Lower leg skin (tissue), 4 donors: Measurements from ENCODE around the gene APMAP. TPM values are rescaled to one million over a fixed set of nuclear protein-coding genes. Genes with fewer than 3 reads are reported as not detected.

Experiments used
- DNase-seq, 2 donors: peaks; one replicate each; pipeline ENCODE4 v3.0.0-alpha.2; 2019; ENCODE audit warnings: low spot score in 2 of 2
- H3K4me3 ChIP-seq: fragments of 200-600 bp; sonication (generic); 2 replicates; pipeline ENCODE4 v1.5.1; 2017; ENCODE audit warnings: mild to moderate bottlenecking, low read depth; ENCODE audit not compliant: poor library complexity, severe bottlenecking
- CTCF ChIP-seq, 3 donors: fragments of 450-650 bp; IDR thresholded peaks; one replicate each; pipeline ENCODE4 v1.5.1; 2016; ENCODE audit warnings: antibody characterized with exemption in 3 of 3, mild to moderate bottlenecking in 3 of 3, moderate library complexity in 2 of 3
- POLR2A ChIP-seq, 2 donors: fragments of 450-650 bp; IDR thresholded peaks; one replicate each; pipeline ENCODE4 v1.6.1; 2016 to 2017; ENCODE audit warnings: antibody characterized with exemption in 2 of 2, mild to moderate bottlenecking in 1 of 2, moderate library complexity in 1 of 2
- WGBS, 2 donors: methylation state at CpG; one replicate each; pipeline ENCODE4 v1.1.5; 2018; 5-methylcytosine and 5-hydroxymethylcytosine counted together
- intact Hi-C: fragments of 100-400 bp; cut with DNase I; formaldehyde crosslinking; loops from one replicate; pipeline ENCODE4 v1.15.0; 2023; ENCODE audit warnings: low total_unique reads
- total RNA-seq, 4 donors: library from RNA; depleted of rRNA; stranded (reverse); fragments of >200 nt; gene quantifications; one replicate each; pipeline ENCODE4 v1.1.0, GENCODE V29; 2016

Gene APMAP
- total RNA-seq, 4 donors from 2014 or later, result 34.4 to 88.7 (median 52.6) TPM

GRCh38 chr20:25033265-25033923 lies 40.8 kb upstream of the APMAP start:
- DNase-seq, result no peak
- WGBS, 2 donors, result 56 to 63% methylated on average over 6 of the region's 6 CpGs
- H3K4me3 ChIP-seq, result no peak overlapping the region
- intact Hi-C loops, result no loop called here
- no peak for TF ChIP-seq POLR2A (IDR thresholded peaks at IDR 0.05)
- TF ChIP-seq CTCF (IDR thresholded peaks at IDR 0.05), result no peak

GRCh38 chr20:25032478-25033264 lies 40.1 kb upstream of the APMAP start:
- DNase-seq, result no peak
- 45 to 57% methylated on average over 26 to 29 of the region's 29 CpGs for WGBS, 2 donors
- intact Hi-C loops, result no loop called here
- no peak overlapping the region for H3K4me3 ChIP-seq
- no peak for TF ChIP-seq CTCF (IDR thresholded peaks at IDR 0.05)
- TF ChIP-seq POLR2A (IDR thresholded peaks at IDR 0.05), result no peak

DNA sequence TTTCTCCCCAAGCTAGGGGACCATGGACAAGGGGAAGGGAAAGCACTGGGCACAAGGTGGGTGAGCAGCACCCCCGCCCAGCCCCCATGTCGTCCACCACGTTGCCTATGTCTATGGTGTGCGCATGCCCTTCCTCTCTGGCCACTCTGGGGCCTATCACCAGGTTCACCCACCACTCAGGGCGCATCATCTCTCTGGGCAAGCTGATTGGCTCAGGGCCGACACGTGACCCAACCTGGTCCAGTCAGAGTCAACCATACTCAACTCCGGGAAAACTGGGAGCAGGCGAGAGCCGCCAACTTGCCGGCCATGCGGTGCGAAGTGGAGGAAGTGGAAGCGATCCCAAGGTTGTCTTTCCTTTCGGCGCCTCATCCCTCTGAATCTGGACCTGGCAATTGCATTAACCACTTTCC lies 39.5 kb upstream of the APMAP start:
- DNase-seq, result no peak
- 90 to 93% methylated on average over 15 to 16 of the region's 16 CpGs for WGBS, 2 donors
- intact Hi-C loops, result no loop called here
- no peak overlapping the region for H3K4me3 ChIP-seq
- TF ChIP-seq CTCF (IDR thresholded peaks at IDR 0.05) (no peak), POLR2A (IDR thresholded peaks at IDR 0.05) (no peak)

- intact Hi-C loops, result no loop called here
- no peak overlapping the region for H3K4me3 ChIP-seq
- TF ChIP-seq CTCF (IDR thresholded peaks at IDR 0.05) (no peak), POLR2A (IDR thresholded peaks at IDR 0.05) (no peak)
- WGBS, 2 donors, result 94 to 97% methylated on average over 3 of the region's 3 CpGs
- DNase-seq, result no peak
Observed at GRCh38 chr20:25031241-25031640, 38.7 kb upstream of the APMAP start.

- DNase-seq, result no peak
- WGBS, 2 donors, result 89 to 93% methylated on average over 8 of the region's 8 CpGs
- TF ChIP-seq POLR2A (IDR thresholded peaks at IDR 0.05) (no peak), CTCF (IDR thresholded peaks at IDR 0.05) (no peak)
- no peak overlapping the region for H3K4me3 ChIP-seq
- intact Hi-C loops, result no loop called here
Observed at GRCh38 chr20:25030649-25031207, 38.2 kb upstream of the APMAP start.
